ENCODE measurements around the gene BTBD8.
A peak's percentile ranks its signal among the peaks of the same experiment; 100 is the strongest.

Gene BTBD8

DNA sequence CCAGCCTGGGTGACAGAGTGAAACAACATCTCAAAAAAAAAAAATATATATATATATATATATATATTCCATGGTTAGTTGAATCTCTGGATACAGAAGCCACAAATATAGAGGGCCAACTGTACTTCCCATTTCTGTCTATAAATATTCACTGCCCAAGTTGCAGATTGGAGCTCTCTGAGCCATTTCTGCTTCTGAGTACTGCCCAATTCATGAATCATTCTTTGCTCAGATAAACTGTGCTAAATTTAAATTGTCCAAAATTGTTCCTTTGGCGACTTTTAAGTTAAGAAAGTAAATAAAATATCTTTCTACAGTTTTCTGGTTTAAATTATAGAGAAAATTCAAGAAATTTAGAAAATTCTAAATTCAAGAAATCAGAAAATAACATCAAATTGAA lies 114.4 kb downstream of the BTBD8 start:
- DNase-seq: peak; percentile 44 to 76 (median 60)

DNA sequence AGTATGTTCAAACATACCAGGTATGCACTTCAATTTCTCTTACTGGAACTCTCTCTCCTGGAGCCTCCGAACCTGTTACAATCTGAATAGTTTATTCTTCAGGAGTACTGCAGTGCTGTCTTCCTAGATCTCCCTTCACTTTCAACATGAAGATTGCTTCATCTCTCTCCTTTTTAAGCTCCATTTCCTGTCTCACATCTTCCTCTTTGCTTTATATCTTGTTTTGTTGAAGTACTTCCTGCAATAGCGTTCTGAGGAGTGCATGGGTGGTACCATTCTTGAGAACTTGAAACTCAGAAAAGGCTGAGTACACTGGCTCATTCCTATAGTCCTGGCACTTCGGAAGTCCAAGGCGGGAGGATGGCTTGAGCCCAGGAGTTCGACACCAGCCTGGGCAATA lies 121.8 kb downstream of the BTBD8 start:
- DNase-seq: peak; percentile 2 to 59 (median 44)

DNA sequence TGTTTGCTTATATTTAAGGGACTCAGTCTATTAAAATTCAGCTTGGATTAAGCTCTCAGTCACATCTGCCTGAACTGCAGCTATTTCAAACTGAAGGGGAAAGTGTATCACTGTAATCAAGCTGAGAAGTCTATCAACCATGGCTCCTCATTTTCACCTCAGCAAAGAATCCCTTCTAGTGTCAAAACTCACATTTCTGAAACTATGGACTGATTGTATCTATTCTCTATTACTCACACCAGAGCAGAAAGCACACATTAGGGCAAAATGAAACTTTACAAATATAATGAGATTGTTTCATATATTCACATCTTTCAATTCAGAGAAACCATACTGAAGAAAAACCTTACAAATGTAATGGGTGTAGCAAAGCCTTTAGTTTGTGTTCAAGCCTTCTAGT lies 123.0 kb downstream of the BTBD8 start:
- no peak for DNase-seq

DNA sequence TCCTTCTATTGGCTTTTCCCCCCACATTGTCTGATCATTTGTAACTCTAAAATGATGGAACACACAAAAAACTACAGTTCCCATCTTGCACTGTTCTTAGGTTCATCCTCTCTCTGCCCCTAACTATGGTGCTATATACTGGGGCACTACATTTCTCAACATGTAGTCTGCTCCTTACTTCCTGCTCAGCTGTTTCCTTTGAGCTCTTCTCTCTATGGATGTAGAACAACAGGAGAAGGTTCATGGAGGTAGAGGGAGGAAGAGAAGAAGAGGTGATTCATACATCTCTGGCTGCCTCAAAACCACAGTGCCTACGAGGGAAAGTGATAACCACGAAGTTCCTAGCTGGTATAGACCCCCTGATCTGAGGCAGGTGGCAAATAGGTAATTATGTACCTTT lies 130.6 kb downstream of the BTBD8 start:
- no peak for DNase-seq

DNA sequence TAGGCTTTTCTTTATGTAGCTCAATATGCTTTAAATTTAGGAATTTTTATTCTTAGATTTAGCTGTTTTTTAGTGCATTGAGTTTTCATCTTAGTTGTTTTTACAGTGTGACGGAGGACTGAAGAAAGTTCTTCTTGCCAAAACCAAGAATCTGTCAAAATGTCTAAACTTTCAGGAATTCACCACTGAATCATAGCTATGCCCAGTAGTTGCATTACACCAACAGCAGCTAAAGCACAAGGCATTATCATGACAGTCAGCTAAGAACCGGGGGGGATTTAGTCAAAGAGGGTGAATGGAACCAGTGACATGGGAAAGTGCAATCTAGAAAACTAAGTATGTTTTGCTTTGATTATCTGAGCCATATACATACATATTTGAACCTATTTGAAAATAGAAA lies 131.0 kb downstream of the BTBD8 start:
- DNase-seq: no peak

DNA sequence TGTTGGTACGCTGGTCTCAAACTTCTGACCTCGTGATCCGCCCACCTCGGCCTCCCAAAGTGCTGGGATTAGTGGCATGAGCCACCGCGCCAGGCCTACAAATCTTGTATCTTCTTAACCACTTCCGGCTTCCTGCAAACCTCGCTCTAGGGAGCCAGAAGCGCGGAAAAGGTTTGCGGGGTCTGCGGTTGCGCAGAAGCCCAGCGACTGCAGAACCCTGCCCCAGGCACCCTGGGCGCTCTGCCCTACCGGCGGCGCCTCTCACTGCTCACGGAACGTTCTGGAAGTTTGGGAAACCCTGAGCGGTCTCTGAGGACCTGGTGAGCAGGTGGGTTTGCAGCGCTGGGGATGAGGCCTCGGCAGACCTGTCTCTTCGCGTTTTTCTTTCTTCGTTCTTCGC lies 137.6 kb downstream of the BTBD8 start, which contains the start of gene C1orf146:
Gene C1orf146, plus strand, starts transcription at position 195 of the 400 bp plus-strand sequence. CDS start 13,506 bp downstream, outside the sequence.
- DNase-seq: no peak

DNA sequence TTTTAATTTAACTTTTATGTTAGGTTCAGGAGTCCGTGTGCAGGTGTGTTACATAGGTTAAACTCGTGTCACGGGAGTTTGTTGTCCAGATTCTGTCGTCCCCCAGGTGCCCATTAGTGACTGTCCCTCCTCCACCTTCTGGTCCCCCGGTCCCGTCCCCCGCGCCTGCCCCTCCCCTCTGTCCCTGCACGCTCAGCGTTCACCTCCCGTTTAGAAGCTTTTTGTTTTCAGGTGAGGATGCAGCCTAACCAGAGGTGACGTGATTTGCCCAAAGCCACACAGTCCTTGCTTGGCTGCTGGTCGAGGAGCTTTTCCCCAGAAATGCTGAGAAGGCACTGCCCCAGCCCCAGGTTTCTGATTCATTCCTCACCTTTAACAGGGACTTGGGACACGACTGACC lies 138.4 kb downstream of the BTBD8 start:
- no peak for DNase-seq

DNA sequence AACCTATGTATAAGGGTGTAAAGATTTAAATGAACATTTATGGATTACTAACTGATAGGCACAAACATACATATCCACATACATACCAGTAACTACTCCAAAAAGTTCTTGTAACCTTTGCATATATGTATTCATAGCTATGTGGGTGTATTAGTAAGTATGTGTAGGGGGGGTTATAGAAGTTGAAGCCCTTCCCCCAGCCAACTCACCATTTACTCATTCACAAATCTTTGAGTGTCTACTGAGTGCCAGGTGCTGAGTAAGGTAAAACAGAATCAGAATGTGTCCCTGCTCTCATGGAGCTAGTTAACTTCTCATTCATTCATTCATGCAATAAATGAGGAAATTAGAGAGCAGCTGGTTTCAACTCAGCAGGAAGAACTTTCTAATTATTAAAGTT lies 138.9 kb downstream of the BTBD8 start:
- no peak for DNase-seq

DNA sequence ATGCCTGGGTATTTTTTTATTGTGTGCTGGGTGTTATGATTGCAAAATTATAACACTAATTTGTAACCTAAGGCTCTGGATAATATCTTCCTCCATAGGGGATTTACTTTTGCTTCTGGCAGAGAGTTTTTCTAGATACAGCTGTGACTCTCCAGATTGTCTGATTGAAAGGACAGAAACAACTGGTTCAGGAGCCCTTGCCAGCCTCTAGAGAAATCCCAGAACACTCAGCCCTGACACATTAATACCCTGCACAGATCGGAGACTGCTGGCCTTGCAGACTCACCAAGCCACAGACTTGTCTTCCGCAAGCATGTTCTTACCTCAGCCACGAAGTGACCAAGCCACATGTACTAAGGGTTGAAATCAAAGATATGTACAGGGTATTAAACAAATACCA lies 148.3 kb downstream of the BTBD8 start:
- no peak for DNase-seq

DNA sequence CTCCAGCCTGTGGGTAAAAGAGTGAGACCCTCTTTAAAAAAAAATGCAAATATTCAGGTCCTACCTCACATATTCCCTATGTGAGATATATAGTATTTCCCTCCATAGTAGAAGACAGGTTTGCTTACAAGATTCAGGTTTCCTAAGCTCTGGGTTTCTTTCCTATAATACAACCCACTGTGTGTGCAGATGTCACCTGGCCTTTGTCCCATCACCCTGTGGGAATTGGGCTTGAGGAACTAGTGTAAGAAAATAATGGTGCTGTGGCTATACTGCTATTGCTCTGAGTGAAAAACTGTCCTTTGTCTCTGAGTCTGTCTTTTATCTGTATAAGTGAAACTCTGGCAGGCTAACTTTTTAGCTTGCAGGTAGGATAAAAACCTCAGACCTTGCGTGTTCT lies 150.6 kb downstream of the BTBD8 start:
- DNase-seq: no peak
